SHP77 treated with DMSO at 0.1 percent for 48 hours (cell line): ENCODE results near the gene ZNF506.
"Not testable (repeated sequence)": the region's sequence is repeated elsewhere in the genome, so short reads cannot be mapped to it uniquely, and the experiment has no call there.

Experiments used
- DNase-seq: peaks from one replicate; lab custom pipeline; 2025; lab: John Stamatoyannopoulos, UW

ZNF506 gene

DNA sequence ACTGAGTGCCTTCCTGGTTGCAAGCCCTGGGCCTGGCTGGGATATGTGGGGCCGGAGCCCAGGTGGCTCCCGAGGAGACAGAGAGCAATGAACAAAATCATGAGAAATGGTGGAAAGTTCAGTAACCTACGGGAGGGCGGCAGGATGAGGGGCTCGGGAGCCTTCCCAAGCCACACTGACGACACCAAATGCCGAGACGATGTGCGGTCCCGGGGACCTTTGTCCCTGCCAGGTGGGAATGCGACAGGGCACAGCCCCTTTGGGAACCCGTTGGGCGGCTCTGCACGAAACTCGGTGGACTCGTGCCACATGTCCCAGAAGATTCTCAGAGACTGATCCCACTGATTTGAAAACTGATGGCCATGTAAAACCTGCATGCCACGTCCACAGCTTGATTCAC is 76.9 kb downstream of the ZNF506 start:
- no peak for DNase-seq

DNA sequence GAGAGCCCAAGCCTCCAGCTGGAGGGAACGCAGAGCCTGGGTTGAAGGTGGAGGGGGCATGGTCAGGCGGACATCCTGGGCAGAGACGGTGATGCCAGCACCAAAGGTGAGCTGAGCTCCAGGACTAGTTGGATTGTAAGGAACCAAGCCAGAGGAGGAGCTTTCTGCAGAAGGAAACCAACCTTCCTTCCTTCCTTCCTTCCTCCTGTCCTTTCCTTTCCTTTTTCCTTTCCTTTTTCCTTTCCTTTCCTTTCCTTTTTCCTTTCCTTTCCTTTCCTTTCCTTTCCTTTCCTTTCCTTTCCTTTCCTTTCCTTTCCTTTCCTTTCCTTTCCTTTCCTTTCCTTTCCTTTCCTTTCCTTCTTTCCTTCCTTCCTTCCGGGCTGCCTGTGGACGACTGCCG is 77.6 kb downstream of the ZNF506 start:
- DNase-seq: not testable (repeated sequence)

DNA sequence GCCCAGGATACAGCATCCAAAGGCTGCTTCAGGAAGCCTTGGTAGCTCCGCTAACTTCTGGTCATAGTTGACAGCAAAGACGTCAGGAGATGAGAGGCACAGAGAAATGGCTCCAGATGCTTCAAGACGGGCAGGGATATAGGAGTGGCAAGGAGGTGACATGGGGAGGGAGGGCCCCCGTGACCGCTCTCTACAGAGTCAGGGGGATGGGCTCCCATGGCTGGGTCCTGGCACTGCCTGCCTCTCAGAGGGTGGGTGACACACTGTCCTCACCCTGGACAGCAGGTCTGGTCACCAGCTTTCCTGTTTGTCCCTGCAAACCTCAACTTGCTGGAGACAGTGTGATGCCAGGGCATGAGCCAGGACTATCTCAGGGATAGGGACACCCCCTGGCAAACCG is 78.4 kb downstream of the ZNF506 start:
- DNase-seq: no peak

DNA sequence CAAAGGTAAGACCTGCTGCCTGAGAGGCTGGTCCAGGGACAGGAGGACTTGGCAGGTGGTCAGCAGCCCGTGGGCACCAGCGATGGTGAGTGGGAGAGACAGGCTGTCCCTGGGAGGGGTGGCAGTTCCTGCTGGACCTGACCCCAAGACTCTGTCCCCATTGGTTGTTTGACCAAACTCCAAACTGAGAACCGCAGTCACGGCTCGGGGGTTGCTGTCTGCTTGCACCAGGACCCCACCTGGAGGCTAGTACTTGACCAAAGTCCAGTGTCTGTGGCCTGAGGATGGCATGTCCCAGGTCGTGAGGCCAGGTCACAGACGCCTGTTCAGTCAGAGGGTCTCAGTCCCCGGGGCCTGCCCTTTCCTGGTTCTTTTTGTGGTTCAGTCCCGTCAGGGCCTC is 78.8 kb downstream of the ZNF506 start:
- no peak for DNase-seq
